GM21367 (cell line): ENCODE results near the gene SEC14L1.
"Not testable (repeated sequence)": the region's sequence is repeated elsewhere in the genome, so short reads cannot be mapped to it uniquely, and the experiment has no call there.

Experiments used
- ATAC-seq: cut with Tn5 transposase; IDR thresholded peaks from one replicate; pipeline ENCODE4 v1.9.1; 2021; ENCODE audit not compliant: unreplicated experiment

Gene SEC14L1

GRCh38 chr17:77254951-77255825 is 114.4 kb downstream of the SEC14L1 start:
- no peak for ATAC-seq

GRCh38 chr17:77255970-77256369 is 115.2 kb downstream of the SEC14L1 start:
- ATAC-seq: not testable (repeated sequence)

- ATAC-seq: no peak
Measured at GRCh38 chr17:77256710-77257109, 115.9 kb downstream of the SEC14L1 start.

- ATAC-seq: no peak
Measured at GRCh38 chr17:77257169-77257568, 116.4 kb downstream of the SEC14L1 start.

- no peak for ATAC-seq
Measured at GRCh38 chr17:77257596-77258458, 117.1 kb downstream of the SEC14L1 start.

GRCh38 chr17:77258638-77259037 is 117.9 kb downstream of the SEC14L1 start:
- ATAC-seq: no peak

GRCh38 chr17:77264617-77265230 is 124.0 kb downstream of the SEC14L1 start:
- ATAC-seq: no peak

GRCh38 chr17:77266213-77266612 is 125.4 kb downstream of the SEC14L1 start:
- ATAC-seq: no peak
